A549 (cell line): ENCODE measurements around the gene GATA6. TPM values are rescaled to one million over a fixed set of nuclear protein-coding genes. Genes with fewer than 3 reads are reported as not detected.

Experiments
- ATAC-seq, 2 experiments: fragments of 200-7000 bp in 1 of 2; fragments of >200 bp in 1 of 2; cut with Nextera tagmentation in 1 of 2; cut with Tn5 transposase in 1 of 2; 3 replicates each; pipeline versions ENCODE4 v1.8.0 to v1.9.1; 2018 to 2020; ENCODE audit warnings: mild to moderate bottlenecking in 1 of 2, moderate library complexity in 1 of 2
- CTCF ChIA-PET: fragments of 300-600 bp; sonication (Branson Sonifier 250); formaldehyde crosslinking; extraction: SDS; loops from one replicate; lab custom pipeline; 2021; ENCODE audit warnings: antibody characterized with exemption, inconsistent platforms; lab: Yijun Ruan, JAX
- POLR2A ChIA-PET: fragments of 350-600 bp; formaldehyde crosslinking; extraction: SDS; loops from one replicate; lab custom pipeline; 2021; ENCODE audit warnings: antibody characterized with exemption, inconsistent platforms; lab: Yijun Ruan, JAX
- DNase-seq, 2 experiments: peaks; one replicate each; pipeline versions ENCODE4 v3.0.0 to v3.0.0-alpha.2; 2011 to 2016; ENCODE audit warnings: low read depth in 1 of 2, low spot score in 1 of 2
- FAIRE-seq: peaks from 2 replicates; lab custom pipeline; 2011; peaks lifted over from hg19 to GRCh38; lab: Jason Lieb, UNC
- H3K27ac ChIP-seq, 2 experiments: fragments of >200 bp; sonication (Bioruptor Twin); formaldehyde crosslinking; 3 replicates each; pipeline ENCODE4 v1.5.1; 2016 to 2017
- H3K4me1 ChIP-seq: fragments of >200 bp; sonication (Bioruptor Twin); formaldehyde crosslinking; 3 replicates; pipeline ENCODE4 v1.6.1; 2016
- H3K4me2 ChIP-seq: fragments of >200 bp; sonication (Bioruptor Twin); formaldehyde crosslinking; 3 replicates; pipeline ENCODE4 v1.6.1; 2016
- H3K4me3 ChIP-seq: fragments of >200 bp; sonication (Bioruptor Twin); formaldehyde crosslinking; 3 replicates; pipeline ENCODE4 v1.5.1; 2016
- H3K9me3 ChIP-seq: fragments of >200 bp; sonication (Bioruptor Twin); formaldehyde crosslinking; 3 replicates; pipeline ENCODE4 v1.6.1; 2016
- CBX8 ChIP-seq: fragments of 200-600 bp; sonication (generic); IDR thresholded peaks from 2 replicates; pipeline ENCODE4 v1.6.1; 2016
- CEBPB ChIP-seq, 2 experiments: fragments of >200 bp in 1 of 2; sonication (Bioruptor Twin) in 1 of 2; formaldehyde crosslinking in 1 of 2; IDR thresholded peaks; 2 replicates each; pipeline ENCODE4 v1.6.1; 2012 to 2016
- CHD4 ChIP-seq: fragments of 200-600 bp; sonication (generic); IDR thresholded peaks from 2 replicates; pipeline ENCODE4 v1.6.1; 2016; ENCODE audit warnings: antibody characterized with exemption, mild to moderate bottlenecking, borderline replicate concordance
- EHMT2 ChIP-seq: fragments of 200-600 bp; sonication (generic); IDR thresholded peaks from 2 replicates; pipeline ENCODE4 v1.6.1; 2016; ENCODE audit warnings: antibody characterized with exemption, low read depth, mild to moderate bottlenecking, moderate library complexity
- EP300 ChIP-seq, 2 experiments: fragments of >200 bp; sonication (Bioruptor Twin); formaldehyde crosslinking; IDR thresholded peaks; 2 replicates in 1 of 2; 3 replicates in 1 of 2; pipeline ENCODE4 v1.6.1; 2016 to 2017
- ESRRA ChIP-seq: fragments of 150-350 bp; IDR thresholded peaks from 2 replicates; pipeline ENCODE4 v1.6.1; 2014; ENCODE audit warnings: mild to moderate bottlenecking, low read length, borderline replicate concordance
- HEYL ChIP-seq: fragments of 250-450 bp; sonication (Bioruptor Pico); IDR thresholded peaks from 2 replicates; pipeline ENCODE4 v1.8.0; 2021; ENCODE audit warnings: mild to moderate bottlenecking, moderate library complexity
- JUN ChIP-seq, 2 experiments: fragments of >200 bp; sonication (Bioruptor Twin); formaldehyde crosslinking; IDR thresholded peaks; 2 replicates in 1 of 2; 3 replicates in 1 of 2; pipeline ENCODE4 v1.6.1; 2016 to 2017
- JUNB ChIP-seq: fragments of >200 bp; sonication (Bioruptor Twin); formaldehyde crosslinking; IDR thresholded peaks from 2 replicates; pipeline ENCODE4 v1.6.1; 2016
- MAFK ChIP-seq: fragments of 450-650 bp; IDR thresholded peaks from 2 replicates; pipeline ENCODE4 v1.6.1; 2014; ENCODE audit not compliant: partially characterized antibody
- MAZ ChIP-seq: fragments of 150-350 bp; IDR thresholded peaks from 2 replicates; pipeline ENCODE4 v1.6.1; 2014; ENCODE audit warnings: antibody characterized with exemption, low read depth, low read length, borderline replicate concordance
- NR3C1 ChIP-seq: fragments of >200 bp; sonication (Bioruptor Twin); formaldehyde crosslinking; IDR thresholded peaks from 3 replicates; pipeline ENCODE4 v1.6.1; 2017
- PHF8 ChIP-seq: fragments of 200-600 bp; sonication (generic); IDR thresholded peaks from 2 replicates; pipeline ENCODE4 v1.6.1; 2016; ENCODE audit warnings: low read depth, mild to moderate bottlenecking, antibody characterized with exemption, moderate library complexity, borderline replicate concordance
- RAD21 ChIP-seq, 2 experiments: fragments of >200 bp in 1 of 2; sonication (Bioruptor Twin) in 1 of 2; formaldehyde crosslinking in 1 of 2; IDR thresholded peaks in 1 of 2; conservative IDR thresholded peaks in 1 of 2; 2 replicates in 1 of 2; 3 replicates in 1 of 2; pipeline ENCODE4 v1.6.1; 2012 to 2018; ENCODE audit warnings: inconsistent platforms in 1 of 2
- RARB ChIP-seq: fragments of 250-450 bp; sonication (Bioruptor Pico); IDR thresholded peaks from 2 replicates; pipeline ENCODE4 v1.8.0; 2021; ENCODE audit warnings: mild to moderate bottlenecking, moderate library complexity
- RCOR1 ChIP-seq: fragments of 150-350 bp; IDR thresholded peaks from 2 replicates; pipeline ENCODE4 v1.6.1; 2014; ENCODE audit warnings: antibody characterized with exemption, low read length, low read depth
- RFX5 ChIP-seq: fragments of 450-650 bp; IDR thresholded peaks from 2 replicates; pipeline ENCODE4 v1.7.1; 2014; ENCODE audit warnings: antibody characterized with exemption, mild to moderate bottlenecking, moderate library complexity
- RNF2 ChIP-seq: fragments of 200-600 bp; sonication (generic); IDR thresholded peaks from 2 replicates; pipeline ENCODE4 v1.6.1; 2016; ENCODE audit warnings: low read depth, mild to moderate bottlenecking, antibody characterized with exemption, moderate library complexity, borderline replicate concordance
- SMC3 ChIP-seq: fragments of >200 bp; sonication (Bioruptor Twin); formaldehyde crosslinking; IDR thresholded peaks from 3 replicates; pipeline ENCODE4 v1.6.1; 2018; ENCODE audit warnings: inconsistent platforms
- SREBF2 ChIP-seq: fragments of 450-650 bp; IDR thresholded peaks from 2 replicates; pipeline ENCODE4 v1.6.1; 2014; ENCODE audit warnings: mild to moderate bottlenecking, moderate library complexity
- TP53 ChIP-seq: fragments of 250-450 bp; sonication (Bioruptor Pico); IDR thresholded peaks from 2 replicates; pipeline ENCODE4 v1.5.0; 2021; ENCODE audit warnings: mild to moderate bottlenecking, moderate library complexity
- ZFP36 ChIP-seq: fragments of 450-650 bp; IDR thresholded peaks from 2 replicates; pipeline ENCODE4 v1.6.1; 2014; ENCODE audit warnings: borderline replicate concordance; ENCODE audit not compliant: partially characterized antibody
- ZSCAN20 ChIP-seq: fragments of 250-450 bp; sonication (Bioruptor Pico); IDR thresholded peaks from 2 replicates; pipeline ENCODE4 v1.8.0; 2022; ENCODE audit warnings: mild to moderate bottlenecking, moderate library complexity
- WGBS: methylation state at CpG from one replicate; pipeline ENCODE4 v1.1.6; 2017; ENCODE audit errors: missing lambda C conversion rate; 5-methylcytosine and 5-hydroxymethylcytosine counted together
- polyA plus RNA-seq, 4 experiments: library from polyadenylated mRNA; depleted of rRNA in 3 of 4; stranded (reverse); fragments of >200 nt; fragmentation: RNase III in 1 of 4; extraction: RNeasy Plus Mini Kit Qiagen cat#74134 plus additional on column Dnase treatment in 1 of 4; gene quantifications; 2 replicates in 3 of 4; 3 replicates in 1 of 4; pipeline ENCODE4 v1.2.3, GENCODE V29; 2011 to 2017
- TF ChIP-seq, protein P1 (sequence below): fragments of >200 bp; sonication (Bioruptor Twin); formaldehyde crosslinking; IDR thresholded peaks from 2 replicates; pipeline ENCODE4 v1.6.1; 2016
- TF ChIP-seq, protein P2 (sequence below): IDR thresholded peaks from 2 replicates; pipeline ENCODE4 v1.6.1; 2012; ENCODE audit warnings: low read depth, borderline replicate concordance
- TF ChIP-seq, protein P3 (sequence below): fragments of 450-650 bp; IDR thresholded peaks from 2 replicates; pipeline ENCODE4 v1.6.1; 2014; ENCODE audit warnings: antibody characterized with exemption
- TF ChIP-seq, protein P4 (sequence below): fragments of 250-450 bp; sonication (Bioruptor Pico); IDR thresholded peaks from 2 replicates; pipeline ENCODE4 v1.5.0; 2020; ENCODE audit warnings: low read depth, mild to moderate bottlenecking, moderate library complexity

Gene GATA6
- polyA plus RNA-seq, 2 of the 4 experiments (the other 2 are of a cell fraction) = 1.2 to 1.3 TPM

DNA sequence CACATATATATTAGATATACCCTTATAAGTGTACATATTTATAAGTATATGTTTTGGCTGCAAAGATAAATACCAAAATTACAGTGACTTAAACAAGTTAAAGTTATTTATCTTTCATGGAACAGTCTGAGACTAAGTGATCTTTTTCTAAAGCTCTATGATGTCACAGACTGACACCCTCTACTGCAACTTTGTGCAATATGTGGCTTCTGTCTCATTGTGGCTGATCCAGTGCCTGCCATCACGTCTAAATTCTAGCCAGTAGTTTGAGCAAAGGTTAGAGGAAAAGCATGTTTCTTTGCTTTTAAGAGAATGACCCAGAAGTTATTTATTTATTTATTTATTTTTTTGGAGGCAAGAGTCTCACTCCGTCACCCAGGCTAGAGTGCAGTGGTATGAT, 13.8 kb upstream of the GATA6 start:
- Histone ChIP-seq H3K4me1 (no peaks in the 10 kb centered on the region), H3K4me2 (no peak overlapping the region), H3K27ac (no peak overlapping the region), H3K4me3 (no peak overlapping the region), H3K9me3 (no peaks in the 10 kb centered on the region)
- FAIRE-seq (no peak), ATAC-seq (no peak), DNase-seq (no peak)
- 73% methylated on average over 2 of the region's 2 CpGs for WGBS
- POLR2A ChIA-PET = no interaction called here
- no peak for TF ChIP-seq HEYL (CRISPR knock-in tag)
- TF ChIP-seq RNF2 = no peak
- TF ChIP-seq PHF8 = no peak
- no peak for TF ChIP-seq TP53 (CRISPR knock-in tag)
- no peak for TF ChIP-seq CEBPB (IDR thresholded peaks at IDR 0.05)
- TF ChIP-seq RAD21 (conservative IDR thresholded peaks at IDR 0.05 in 1 of 2, IDR thresholded peaks at IDR 0.05 in 1 of 2) = no peak
- TF ChIP-seq, protein P1, sequence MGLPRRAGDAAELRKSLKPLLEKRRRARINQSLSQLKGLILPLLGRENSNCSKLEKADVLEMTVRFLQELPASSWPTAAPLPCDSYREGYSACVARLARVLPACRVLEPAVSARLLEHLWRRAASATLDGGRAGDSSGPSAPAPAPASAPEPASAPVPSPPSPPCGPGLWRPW = no peak
- TF ChIP-seq RFX5 = no peak
- TF ChIP-seq, protein P2, sequence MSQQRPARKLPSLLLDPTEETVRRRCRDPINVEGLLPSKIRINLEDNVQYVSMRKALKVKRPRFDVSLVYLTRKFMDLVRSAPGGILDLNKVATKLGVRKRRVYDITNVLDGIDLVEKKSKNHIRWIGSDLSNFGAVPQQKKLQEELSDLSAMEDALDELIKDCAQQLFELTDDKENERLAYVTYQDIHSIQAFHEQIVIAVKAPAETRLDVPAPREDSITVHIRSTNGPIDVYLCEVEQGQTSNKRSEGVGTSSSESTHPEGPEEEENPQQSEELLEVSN = no peak
- TF ChIP-seq RCOR1 = no peak
- no peak for TF ChIP-seq ESRRA
- TF ChIP-seq ZSCAN20 (CRISPR knock-in tag) = no peak
- TF ChIP-seq RARB = no peak
- no peak for TF ChIP-seq CHD4
- no peak for TF ChIP-seq SMC3
- TF ChIP-seq EHMT2 = no peak
- TF ChIP-seq EP300 (IDR thresholded peaks at IDR 0.05) = no peak
- TF ChIP-seq, protein P3, sequence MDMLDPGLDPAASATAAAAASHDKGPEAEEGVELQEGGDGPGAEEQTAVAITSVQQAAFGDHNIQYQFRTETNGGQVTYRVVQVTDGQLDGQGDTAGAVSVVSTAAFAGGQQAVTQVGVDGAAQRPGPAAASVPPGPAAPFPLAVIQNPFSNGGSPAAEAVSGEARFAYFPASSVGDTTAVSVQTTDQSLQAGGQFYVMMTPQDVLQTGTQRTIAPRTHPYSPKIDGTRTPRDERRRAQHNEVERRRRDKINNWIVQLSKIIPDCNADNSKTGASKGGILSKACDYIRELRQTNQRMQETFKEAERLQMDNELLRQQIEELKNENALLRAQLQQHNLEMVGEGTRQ = no peak
- TF ChIP-seq ZFP36 = no peak
- CTCF ChIA-PET = no interaction called here

DNA sequence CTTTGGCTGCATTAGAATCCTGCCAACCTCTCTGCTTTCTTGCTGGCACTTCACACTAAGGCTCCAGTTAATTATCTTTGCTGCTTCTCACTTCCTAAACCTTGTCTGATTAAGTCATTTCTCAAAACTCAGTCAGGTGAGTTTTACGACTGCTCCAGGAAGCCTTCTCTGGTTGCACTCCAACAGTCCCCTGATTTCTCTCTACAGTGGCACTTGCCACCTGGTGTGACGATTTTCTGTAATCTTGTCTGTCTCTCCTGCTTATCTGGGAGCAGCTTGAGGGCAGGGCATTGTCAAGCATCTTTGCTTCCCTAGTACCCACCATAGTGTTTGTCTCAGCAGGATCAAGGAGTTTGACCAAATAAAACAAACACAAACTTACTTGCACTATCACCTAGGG, 10.4 kb upstream of the GATA6 start:
- Histone ChIP-seq H3K9me3 (no peaks in the 10 kb centered on the region), H3K4me2 (no peak overlapping the region), H3K4me3 (no peak overlapping the region), H3K4me1 (no peaks in the 10 kb centered on the region), H3K27ac (no peak overlapping the region)
- DNase-seq (no peak), FAIRE-seq (no peak), ATAC-seq (no peak)
- POLR2A ChIA-PET = no interaction called here
- TF ChIP-seq MAZ = no peak
- TF ChIP-seq NR3C1 = no peak
- no peak for TF ChIP-seq JUN (IDR thresholded peaks at IDR 0.05)
- TF ChIP-seq MAFK = no peak
- no peak for TF ChIP-seq RNF2
- TF ChIP-seq CBX8 = no peak
- TF ChIP-seq SREBF2 = no peak
- no peak for TF ChIP-seq HEYL (CRISPR knock-in tag)
- 59% methylated on average over 2 of the region's 2 CpGs for WGBS
- CTCF ChIA-PET = no interaction called here

GRCh38 chr18:22161090-22161489, 8.3 kb upstream of the GATA6 start:
- no peak for FAIRE-seq

More at GRCh38 chr18:22161090-22161489, 8.3 kb upstream of the GATA6 start:
- POLR2A ChIA-PET = no interaction called here
- H3K9me3 ChIP-seq = no peaks in the 10 kb centered on the region
- no peak overlapping the region for H3K4me3 ChIP-seq
- CTCF ChIA-PET = no interaction called here
- no peak overlapping the region for H3K27ac ChIP-seq
- WGBS = 53% methylated on average over 5 of the region's 5 CpGs
- ATAC-seq (no peak), DNase-seq (no peak)
- no peaks in the 10 kb centered on the region for H3K4me1 ChIP-seq
- no peak overlapping the region for H3K4me2 ChIP-seq
- TF ChIP-seq JUNB (no peak), CBX8 (no peak)
- TF ChIP-seq, protein P4, sequence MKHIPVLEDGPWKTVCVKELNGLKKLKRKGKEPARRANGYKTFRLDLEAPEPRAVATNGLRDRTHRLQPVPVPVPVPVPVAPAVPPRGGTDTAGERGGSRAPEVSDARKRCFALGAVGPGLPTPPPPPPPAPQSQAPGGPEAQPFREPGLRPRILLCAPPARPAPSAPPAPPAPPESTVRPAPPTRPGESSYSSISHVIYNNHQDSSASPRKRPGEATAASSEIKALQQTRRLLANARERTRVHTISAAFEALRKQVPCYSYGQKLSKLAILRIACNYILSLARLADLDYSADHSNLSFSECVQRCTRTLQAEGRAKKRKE (CRISPR knock-in tag) = no peak
